Nephron (organoid): Measurements from ENCODE around the gene AGRP.
A peak's percentile ranks its signal among the peaks of the same experiment; 100 is the strongest.

Source experiments
- H3K27ac Mint-ChIP-seq, 3 experiments: 2 replicates each; pipeline ENCODE4 v1.8.0; 2020; ENCODE audit warnings: mixed read lengths in 3 of 3, mild to moderate bottlenecking in 2 of 3, moderate library complexity in 1 of 3
- H3K27me3 Mint-ChIP-seq: 2 replicates; pipeline ENCODE4 v1.8.0; 2021; ENCODE audit warnings: low read depth, mild to moderate bottlenecking, moderate library complexity, mixed read lengths
- H3K36me3 Mint-ChIP-seq: 2 replicates; pipeline ENCODE4 v1.8.0; 2020; ENCODE audit warnings: low read depth, mixed read lengths
- H3K4me1 Mint-ChIP-seq: 2 replicates; pipeline ENCODE4 v1.8.0; 2020; ENCODE audit warnings: mixed read lengths
- H3K4me3 Mint-ChIP-seq, 3 experiments: 2 replicates each; pipeline ENCODE4 v1.8.0; 2020; ENCODE audit warnings: mild to moderate bottlenecking in 3 of 3, mixed read lengths in 3 of 3, moderate library complexity in 2 of 3
- H3K9me3 Mint-ChIP-seq: 2 replicates; pipeline ENCODE4 v1.8.0; 2020; ENCODE audit warnings: mixed read lengths
- TF ChIP-seq, protein P1 (sequence below), 3 experiments: fragments of 200-600 bp; sonication (generic); IDR thresholded peaks; one replicate each; pipeline ENCODE4 v1.5.0; 2021; ENCODE audit warnings: antibody characterized with exemption in 3 of 3; ENCODE audit not compliant: unreplicated experiment in 3 of 3

AGRP gene

DNA sequence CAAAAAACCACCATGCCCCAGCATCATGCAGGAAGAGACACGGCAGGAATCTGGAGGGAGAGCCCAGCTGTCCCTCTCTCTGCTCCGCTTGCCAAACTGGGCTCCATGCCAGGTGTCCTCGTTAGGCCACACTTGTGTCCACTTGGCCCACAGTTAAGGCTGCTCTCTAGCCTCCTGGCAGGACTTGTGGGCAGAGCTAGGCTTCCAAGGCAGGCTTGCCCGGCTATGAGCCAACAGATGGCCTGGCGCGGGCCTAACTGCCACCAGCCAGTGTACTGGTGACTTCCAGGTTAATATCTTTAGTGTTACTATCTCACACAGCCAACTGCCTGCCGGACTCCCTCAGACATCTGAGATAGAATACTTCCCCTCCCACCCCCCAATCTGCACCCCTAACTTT lies 13.0 kb downstream of the AGRP start:
- Mint-ChIP-seq H3K4me1 (peaks cover 20% of the 10 kb centered on the region), H3K9me3 (no peaks in the 10 kb centered on the region), H3K27ac (no peak overlapping the region), H3K27me3 (peaks cover 3% of the 10 kb centered on the region), H3K36me3 (no peaks in the 10 kb centered on the region), H3K4me3 (no peak overlapping the region)
- TF ChIP-seq, protein P1, sequence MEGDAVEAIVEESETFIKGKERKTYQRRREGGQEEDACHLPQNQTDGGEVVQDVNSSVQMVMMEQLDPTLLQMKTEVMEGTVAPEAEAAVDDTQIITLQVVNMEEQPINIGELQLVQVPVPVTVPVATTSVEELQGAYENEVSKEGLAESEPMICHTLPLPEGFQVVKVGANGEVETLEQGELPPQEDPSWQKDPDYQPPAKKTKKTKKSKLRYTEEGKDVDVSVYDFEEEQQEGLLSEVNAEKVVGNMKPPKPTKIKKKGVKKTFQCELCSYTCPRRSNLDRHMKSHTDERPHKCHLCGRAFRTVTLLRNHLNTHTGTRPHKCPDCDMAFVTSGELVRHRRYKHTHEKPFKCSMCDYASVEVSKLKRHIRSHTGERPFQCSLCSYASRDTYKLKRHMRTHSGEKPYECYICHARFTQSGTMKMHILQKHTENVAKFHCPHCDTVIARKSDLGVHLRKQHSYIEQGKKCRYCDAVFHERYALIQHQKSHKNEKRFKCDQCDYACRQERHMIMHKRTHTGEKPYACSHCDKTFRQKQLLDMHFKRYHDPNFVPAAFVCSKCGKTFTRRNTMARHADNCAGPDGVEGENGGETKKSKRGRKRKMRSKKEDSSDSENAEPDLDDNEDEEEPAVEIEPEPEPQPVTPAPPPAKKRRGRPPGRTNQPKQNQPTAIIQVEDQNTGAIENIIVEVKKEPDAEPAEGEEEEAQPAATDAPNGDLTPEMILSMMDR (IDR thresholded peaks at IDR 0.05; ENCODE audit: unreplicated experiment in 3 of 3) = no peak

DNA sequence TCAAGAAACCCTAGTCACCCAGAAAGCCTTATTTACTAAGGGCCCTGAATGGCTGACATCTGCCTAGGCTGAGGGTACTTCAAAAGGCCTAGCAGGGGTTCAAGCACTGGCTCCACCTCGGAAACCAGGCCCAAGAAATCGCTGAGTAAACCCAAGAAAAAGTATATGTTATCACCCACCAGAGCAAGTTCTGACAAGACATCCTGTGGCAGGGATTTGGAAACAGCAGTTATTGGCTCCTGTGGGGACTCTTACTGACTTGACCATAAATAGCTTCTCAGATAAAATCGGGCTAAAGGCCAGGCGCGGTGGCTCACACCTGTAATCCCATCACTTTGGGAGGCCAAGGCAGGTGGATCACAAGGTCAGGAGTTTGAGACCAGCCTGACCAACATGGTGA lies 14.6 kb downstream of the AGRP start:
- no peak overlapping the region for H3K4me3 Mint-ChIP-seq
- H3K4me1 Mint-ChIP-seq = peaks cover 20% of the 10 kb centered on the region
- TF ChIP-seq, protein P1 (IDR thresholded peaks at IDR 0.05; ENCODE audit: unreplicated experiment in 3 of 3) = no peak
- no peaks in the 10 kb centered on the region for H3K9me3 Mint-ChIP-seq
- peaks cover 3% of the 10 kb centered on the region for H3K27me3 Mint-ChIP-seq
- H3K36me3 Mint-ChIP-seq = no peaks in the 10 kb centered on the region
- no peak overlapping the region for H3K27ac Mint-ChIP-seq

DNA sequence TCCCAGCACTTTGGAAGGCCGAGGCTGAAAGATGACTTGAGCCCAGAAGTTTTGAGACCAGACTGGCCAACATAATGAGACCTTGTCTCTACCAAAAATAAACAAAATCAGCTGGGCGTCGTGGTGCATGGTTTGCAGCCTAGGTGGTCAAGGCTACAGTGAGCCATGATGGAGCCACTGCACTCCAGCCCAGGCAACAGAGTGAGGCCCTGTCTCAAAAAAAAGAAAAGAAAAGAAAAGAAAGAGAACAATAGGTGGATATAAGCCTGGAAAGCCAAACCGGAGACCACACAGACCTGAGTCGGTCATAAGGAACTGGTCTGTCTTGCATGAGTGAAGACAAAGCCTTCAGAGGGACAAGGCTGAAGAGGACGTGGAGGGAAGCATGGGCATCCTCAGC lies 16.8 kb downstream of the AGRP start:
- no peak overlapping the region for H3K4me3 Mint-ChIP-seq
- peaks cover 19% of the 10 kb centered on the region for H3K4me1 Mint-ChIP-seq

DNA sequence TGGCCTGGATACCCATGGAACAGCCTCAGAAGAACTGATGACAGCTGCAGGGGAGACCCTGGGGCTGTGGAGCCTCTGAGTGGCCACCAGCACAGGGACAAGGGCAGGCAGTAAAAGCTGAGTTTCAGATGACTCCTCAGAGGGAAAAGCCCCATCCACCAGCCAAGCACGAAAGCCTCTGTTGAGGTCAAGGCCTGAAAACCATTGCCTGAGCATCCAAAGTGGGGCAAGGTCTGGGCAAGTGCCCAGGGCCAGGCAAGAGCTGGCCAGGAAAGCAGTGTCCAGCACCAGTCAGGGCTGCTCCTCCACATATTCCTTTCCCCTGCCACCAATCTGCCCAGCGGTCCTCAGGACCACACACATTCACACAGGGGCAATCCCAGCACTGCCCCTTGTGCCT lies 18.8 kb downstream of the AGRP start:
- TF ChIP-seq, protein P1 (IDR thresholded peaks at IDR 0.05; ENCODE audit: unreplicated experiment in 3 of 3) = no peak

More for the DNA sequence above, 16.8 kb downstream of the AGRP start:
- Mint-ChIP-seq H3K9me3 (no peaks in the 10 kb centered on the region), H3K27ac (no peak overlapping the region), H3K27me3 (peaks cover 3% of the 10 kb centered on the region), H3K36me3 (no peaks in the 10 kb centered on the region)
- TF ChIP-seq, protein P1 (IDR thresholded peaks at IDR 0.05; ENCODE audit: unreplicated experiment in 3 of 3) = no peak

DNA sequence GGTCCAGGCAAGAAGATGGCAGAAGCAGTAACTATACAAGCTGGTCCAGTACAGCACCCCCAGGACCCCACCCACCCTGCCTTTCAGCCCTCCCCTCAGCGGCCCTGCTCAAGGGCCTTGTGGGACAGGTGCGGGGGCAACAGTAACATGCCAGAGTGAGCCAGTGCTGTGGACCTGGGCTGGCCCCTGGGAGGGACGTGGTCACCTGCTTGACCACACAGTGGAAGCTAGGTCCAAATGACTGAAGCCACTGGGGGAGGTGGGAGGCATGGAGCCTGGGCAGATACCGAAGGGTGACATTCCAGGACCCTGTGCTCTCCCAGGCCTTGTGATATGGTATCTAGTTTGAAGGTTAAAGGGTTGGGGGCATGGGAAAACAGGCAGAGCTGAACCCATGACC lies 19.7 kb downstream of the AGRP start:
- Mint-ChIP-seq H3K27ac (no peak overlapping the region), H3K27me3 (peaks cover 7% of the 10 kb centered on the region), H3K4me1 (peaks cover 26% of the 10 kb centered on the region), H3K4me3 (no peak overlapping the region), H3K9me3 (no peaks in the 10 kb centered on the region), H3K36me3 (no peaks in the 10 kb centered on the region)
- TF ChIP-seq, protein P1 (IDR thresholded peaks at IDR 0.05; ENCODE audit: unreplicated experiment in 3 of 3) = no peak

More for the DNA sequence above, 18.8 kb downstream of the AGRP start:
- Mint-ChIP-seq H3K36me3 (no peaks in the 10 kb centered on the region), H3K27ac (no peak overlapping the region), H3K4me3 (no peak overlapping the region), H3K9me3 (no peaks in the 10 kb centered on the region), H3K4me1 (peaks cover 22% of the 10 kb centered on the region), H3K27me3 (peaks cover 7% of the 10 kb centered on the region)

DNA sequence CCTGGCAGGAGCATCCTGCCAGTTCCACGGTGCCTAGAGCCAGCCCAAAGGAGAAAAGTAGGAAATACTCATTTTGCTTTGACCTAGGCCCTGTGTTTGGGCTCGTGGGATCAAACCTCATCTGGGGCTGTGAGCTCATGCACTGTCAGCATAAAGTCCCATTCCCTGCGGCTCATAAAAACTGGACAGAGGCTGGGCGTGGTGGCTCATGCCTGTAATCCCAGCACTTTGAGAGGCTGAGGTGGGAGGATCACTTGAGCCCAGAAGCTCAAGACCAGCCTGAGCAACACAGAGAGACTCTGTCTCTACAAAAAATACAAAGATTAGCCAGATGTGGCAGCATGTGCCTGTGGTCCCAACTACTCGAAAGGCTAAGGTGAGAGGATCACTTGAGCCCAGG lies 20.3 kb downstream of the AGRP start:
- no peak overlapping the region for H3K4me3 Mint-ChIP-seq
- peak overlapping the region in 2 of 3 experiments; percentile 17 to 68 for H3K27ac Mint-ChIP-seq
- H3K27me3 Mint-ChIP-seq = peaks cover 4% of the 10 kb centered on the region
- TF ChIP-seq, protein P1 (IDR thresholded peaks at IDR 0.05; ENCODE audit: unreplicated experiment in 3 of 3) = no peak
- no peaks in the 10 kb centered on the region for H3K9me3 Mint-ChIP-seq
- no peaks in the 10 kb centered on the region for H3K36me3 Mint-ChIP-seq
- peaks cover 30% of the 10 kb centered on the region for H3K4me1 Mint-ChIP-seq
